T follicular helper cell (primary cell): ENCODE data around the gene KCTD11.
"Not testable (repeated sequence)": the region's sequence is repeated elsewhere in the genome, so short reads cannot be mapped to it uniquely, and the experiment has no call there.

Experiments
- DNase-seq: peaks from one replicate; pipeline ENCODE4 v3.0.0-alpha.2; 2020; ENCODE audit warnings: low read depth

Gene KCTD11

DNA sequence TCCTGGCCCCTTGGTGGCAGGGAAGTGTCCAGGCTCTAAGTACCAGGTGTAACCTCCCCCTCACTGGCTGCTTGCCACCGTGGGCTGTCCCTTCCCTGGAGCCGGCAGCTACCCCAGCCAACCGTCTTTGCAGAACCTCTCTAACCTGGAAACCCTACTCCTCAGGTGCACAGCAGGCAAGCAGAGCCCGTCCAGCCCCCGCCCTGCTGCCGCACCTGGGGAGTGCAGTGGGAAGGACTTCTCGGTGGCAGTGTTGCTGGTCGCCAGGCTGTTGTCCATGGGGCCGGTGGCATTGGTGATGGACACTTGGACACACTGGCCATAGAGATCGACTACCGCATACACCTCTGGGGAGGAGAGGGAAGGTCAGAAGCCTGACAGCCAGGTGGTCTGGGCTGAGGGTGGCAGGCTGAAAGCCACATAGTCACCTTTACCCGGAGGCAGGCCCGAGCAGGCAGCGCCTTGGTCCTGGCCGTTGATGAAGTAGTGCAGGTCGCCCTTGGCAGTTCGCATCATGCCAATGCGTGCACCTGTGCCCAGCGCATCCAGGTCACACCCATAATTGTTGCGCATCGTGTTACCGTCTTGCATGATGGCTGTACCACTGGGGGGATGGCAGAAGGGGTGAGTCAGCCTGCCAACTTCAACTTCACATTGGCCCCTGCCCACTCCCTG is 29.3 kb upstream of the KCTD11 start:
- no peak for DNase-seq

DNA sequence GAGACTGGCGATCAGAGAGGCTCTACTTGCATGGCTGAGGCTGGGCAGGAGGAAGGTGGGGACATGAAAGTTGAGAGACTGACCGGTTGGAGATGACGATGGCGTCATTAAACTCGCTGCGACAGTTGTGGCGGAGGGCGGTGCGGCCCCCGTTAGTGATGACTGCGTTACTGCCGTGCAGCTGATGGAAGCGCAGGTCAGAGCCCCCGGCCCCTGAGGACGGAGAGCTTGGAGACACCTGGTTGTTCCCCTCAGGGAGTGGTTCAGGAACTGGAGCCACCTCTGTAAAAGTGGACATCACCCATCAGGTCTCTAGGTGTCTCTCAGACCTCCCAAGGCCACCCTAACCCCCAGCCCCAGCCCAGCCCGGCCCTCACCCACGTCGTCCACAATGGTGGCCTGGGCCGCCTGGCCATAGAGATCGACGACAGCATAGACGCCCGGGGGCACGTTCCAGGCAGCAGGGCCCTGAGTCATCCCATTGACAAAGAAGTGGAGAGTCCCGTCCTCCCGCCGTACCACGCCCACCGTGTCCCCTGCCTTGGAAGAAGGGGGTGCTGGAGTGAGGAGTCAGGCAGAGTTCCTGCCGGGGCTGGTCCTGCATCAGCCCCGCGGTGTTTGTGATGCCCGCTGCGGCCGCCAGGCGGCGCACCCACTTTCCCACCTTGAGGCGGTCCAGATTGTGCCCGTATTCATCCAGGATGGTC is 28.1 kb upstream of the KCTD11 start:
- peak; percentile 55 for DNase-seq

- no peak for DNase-seq
Measured at GRCh38 chr17:7324438-7324779, 27.6 kb upstream of the KCTD11 start.

GRCh38 chr17:7325031-7325528 is 26.9 kb upstream of the KCTD11 start:
- no peak for DNase-seq

- DNase-seq, result no peak
Measured at GRCh38 chr17:7326186-7326585, 25.8 kb upstream of the KCTD11 start.

DNA sequence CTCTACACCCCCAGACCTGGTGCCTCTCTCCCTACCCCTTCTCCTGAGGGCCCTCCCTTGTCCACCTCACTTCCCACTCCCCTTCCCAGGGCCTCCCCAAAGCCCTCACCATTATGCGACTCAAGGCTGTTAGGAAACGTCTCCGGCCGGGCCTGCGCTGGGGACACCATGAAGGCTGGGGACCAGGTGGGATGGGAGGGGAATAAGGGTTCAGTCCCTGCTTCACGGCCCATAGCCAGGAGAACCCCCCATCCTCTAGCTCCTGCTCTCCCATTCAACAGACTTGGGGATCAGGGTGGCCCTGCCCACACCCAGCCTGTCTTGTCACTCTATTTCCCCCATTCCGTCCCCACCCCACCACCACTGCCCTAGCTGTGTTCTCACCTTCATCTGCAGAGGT is 24.9 kb upstream of the KCTD11 start:
- DNase-seq, result no peak

- no peak for DNase-seq
Measured at GRCh38 chr17:7327501-7327900, 24.5 kb upstream of the KCTD11 start.

DNA sequence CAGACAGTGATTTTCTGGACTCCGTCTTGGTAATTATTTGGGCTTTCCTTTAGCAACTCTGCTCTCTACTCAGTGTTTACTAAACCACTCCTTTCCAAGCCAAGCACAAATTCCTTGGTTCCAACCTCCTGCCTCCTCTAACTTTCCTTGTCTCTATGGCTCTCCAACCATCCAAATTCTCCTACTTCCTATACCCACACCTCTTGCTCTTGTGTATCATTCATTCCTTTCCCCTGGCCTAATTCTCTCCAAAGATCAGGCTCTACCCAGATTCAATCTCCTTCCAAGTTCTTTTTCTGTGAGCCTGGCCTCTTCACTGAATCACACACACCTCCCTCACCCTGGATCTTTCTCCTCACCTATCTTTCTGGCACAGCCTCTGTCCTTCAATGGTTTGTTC is 24.0 kb upstream of the KCTD11 start:
- DNase-seq, result no peak

GRCh38 chr17:7328840-7329373 is 23.1 kb upstream of the KCTD11 start, which contains the start of gene NEURL4:
TSS of gene NEURL4 (minus strand) at chr17:7329335. CDS start at chr17:7329312, 23 bp downstream.
- no peak for DNase-seq

DNA sequence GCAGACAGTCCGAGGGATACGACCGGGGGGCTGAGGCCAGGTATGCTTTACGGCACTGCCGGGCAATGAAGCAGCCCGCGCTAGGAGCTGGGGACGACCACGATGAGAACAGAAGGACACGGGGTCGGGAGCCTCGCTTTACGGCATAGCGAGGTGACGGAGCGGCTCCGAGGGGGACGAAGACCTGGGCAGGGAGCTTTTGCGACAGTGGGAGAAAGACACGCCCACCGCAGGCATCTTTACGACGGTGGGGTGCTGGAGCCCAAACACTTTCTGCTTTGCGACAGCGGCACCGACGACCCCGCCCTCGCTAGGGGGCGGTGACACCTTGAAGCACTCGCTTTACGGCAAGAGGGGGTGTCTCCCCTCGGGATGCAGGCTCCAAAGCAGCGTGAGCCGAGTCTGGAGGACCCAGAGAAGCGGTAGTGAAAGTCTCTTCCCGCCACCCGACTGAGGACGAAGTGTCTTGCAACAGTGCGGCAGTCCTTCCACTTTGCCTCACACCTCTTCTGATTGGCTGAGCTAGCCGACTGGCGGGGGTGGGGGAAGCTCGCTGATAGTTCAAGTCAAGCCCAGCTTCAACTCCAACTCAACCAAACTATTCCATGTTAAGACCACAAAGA is 22.5 kb upstream of the KCTD11 start:
- DNase-seq, result peak; percentile 95

- DNase-seq, result peak; percentile 72
Measured at GRCh38 chr17:7329997-7330637, 21.8 kb upstream of the KCTD11 start.

GRCh38 chr17:7330638-7331015 is 21.3 kb upstream of the KCTD11 start:
- no peak for DNase-seq

GRCh38 chr17:7332111-7332510 is 19.9 kb upstream of the KCTD11 start:
- DNase-seq, result no peak

GRCh38 chr17:7332600-7333069 is 19.3 kb upstream of the KCTD11 start:
- peak; percentile 53 for DNase-seq

DNA sequence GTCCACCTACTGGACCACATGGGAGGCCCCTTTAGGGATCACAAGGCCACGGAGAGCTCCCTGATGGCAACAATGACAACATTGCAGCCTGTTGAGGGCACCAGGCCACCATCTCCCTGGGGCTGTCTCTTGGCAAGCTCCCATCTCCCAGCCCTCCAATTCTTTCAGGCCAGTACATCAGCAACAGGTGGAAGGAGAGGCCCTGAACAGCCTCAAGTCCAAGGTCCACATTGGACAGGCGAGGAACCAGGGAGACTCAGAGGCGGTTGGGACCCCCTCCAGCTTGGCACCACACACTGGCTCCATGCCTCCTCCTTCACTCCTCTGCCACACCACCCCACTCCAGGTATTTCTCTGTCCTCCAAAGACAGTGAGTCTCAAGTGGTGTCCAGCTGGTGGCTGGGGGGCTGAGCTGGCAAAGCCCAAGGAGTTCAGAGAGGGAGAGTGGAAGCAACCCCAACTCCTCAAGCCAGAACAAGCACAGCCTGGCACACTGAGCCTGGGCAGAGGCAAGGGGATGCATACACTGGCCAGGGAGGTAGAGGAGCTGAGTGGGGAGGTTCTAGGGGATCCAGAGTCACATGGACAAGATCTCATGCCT is 16.9 kb upstream of the KCTD11 start:
- no peak for DNase-seq

GRCh38 chr17:7335765-7336164 is 16.2 kb upstream of the KCTD11 start:
- not testable (repeated sequence) for DNase-seq

- DNase-seq, result peak; percentile 81
Measured at GRCh38 chr17:7336240-7337175, 15.5 kb upstream of the KCTD11 start, which contains the start of gene ACAP1. TSS of gene ACAP1 (plus strand) at chr17:7336529. CDS start at chr17:7336735, 206 bp downstream.

- DNase-seq, result not testable (repeated sequence)
Measured at GRCh38 chr17:7337600-7337999, 14.4 kb upstream of the KCTD11 start.

GRCh38 chr17:7340179-7340578 is 11.8 kb upstream of the KCTD11 start:
- DNase-seq, result no peak

- no peak for DNase-seq
Measured at GRCh38 chr17:7341842-7342241, 10.1 kb upstream of the KCTD11 start.
